GM12878 (cell line): ENCODE data around the gene GALE. TPM values are rescaled to one million over a fixed set of nuclear protein-coding genes. Genes with fewer than 3 reads are reported as not detected.

ENCODE experiments used
- ASH2L ChIP-seq: fragments of 300-600, 200-600 bp; sonication (generic); IDR thresholded peaks from 2 replicates; pipeline ENCODE4 v1.6.1; 2017; ENCODE audit warnings: low read depth, mild to moderate bottlenecking, borderline replicate concordance
- CREM ChIP-seq: IDR thresholded peaks from 2 replicates; pipeline ENCODE4 v1.6.1; 2014; ENCODE audit warnings: antibody characterized with exemption, low read depth
- CUX1 ChIP-seq: IDR thresholded peaks from 2 replicates; pipeline ENCODE4 v1.6.1; 2012; ENCODE audit warnings: improper control_type of control experiment, low read depth, low read length; ENCODE audit not compliant: insufficient replicate concordance
- E2F8 ChIP-seq: fragments of 450-650 bp; IDR thresholded peaks from 2 replicates; pipeline ENCODE4 v1.6.1; 2018; ENCODE audit warnings: mild to moderate bottlenecking, low read depth, moderate library complexity; ENCODE audit not compliant: partially characterized antibody
- GABPA ChIP-seq: IDR thresholded peaks from 2 replicates; pipeline ENCODE4 v1.6.1; 2014; ENCODE audit warnings: antibody characterized with exemption, low read depth, mild to moderate bottlenecking, inconsistent platforms
- NKRF ChIP-seq: fragments of 450-650 bp; conservative IDR thresholded peaks from 2 replicates; pipeline ENCODE4 v1.6.1; 2017; ENCODE audit warnings: mild to moderate bottlenecking, moderate library complexity
- PML ChIP-seq: IDR thresholded peaks from 2 replicates; pipeline ENCODE4 v1.6.1; 2012; ENCODE audit warnings: low read length, inconsistent platforms
- SMAD5 ChIP-seq: IDR thresholded peaks from 2 replicates; pipeline ENCODE4 v1.6.1; 2016; ENCODE audit warnings: antibody characterized with exemption, low read depth
- ZBTB40 ChIP-seq: fragments of 450-650 bp; IDR thresholded peaks from 2 replicates; pipeline ENCODE4 v1.6.1; 2016; ENCODE audit warnings: mild to moderate bottlenecking, moderate library complexity, borderline replicate concordance
- ZNF207 ChIP-seq: fragments of 450-650 bp; IDR thresholded peaks from 2 replicates; pipeline ENCODE4 v1.6.1; 2014; ENCODE audit warnings: antibody characterized with exemption, mild to moderate bottlenecking, borderline replicate concordance
- ZNF217 ChIP-seq: fragments of 450-650 bp; IDR thresholded peaks from 2 replicates; pipeline ENCODE4 v1.6.1; 2017; ENCODE audit warnings: antibody characterized with exemption, mild to moderate bottlenecking
- ZNF384 ChIP-seq: IDR thresholded peaks from 2 replicates; pipeline ENCODE4 v1.6.1; 2012; ENCODE audit warnings: low read depth, mild to moderate bottlenecking, low read length, improper control_type of control experiment, borderline replicate concordance
- polyA plus RNA-seq, 11 experiments: library from polyadenylated mRNA; depleted of rRNA in 4 of 11; unstranded in 6 of 11; stranded (reverse) in 5 of 11; fragments of >200 nt; fragmentation: Nextera tagmentation in 4 of 11; fragmentation: Illumina TruSeq in 1 of 11; extraction: Ambion mirVana in 4 of 11; extraction: Trizol in 1 of 11; gene quantifications; 1 replicate in 1 of 11; 2 replicates in 10 of 11; pipeline versions ENCODE4 v1.2.1 to v1.2.3, GENCODE V29; 2011 to 2016; ENCODE audit warnings: inconsistent platforms in 2 of 11, missing spikeins in 2 of 11, low read depth in 1 of 11
- total RNA-seq, 4 experiments: library from RNA; depleted of rRNA in 3 of 4; stranded (reverse); fragments of >200 nt in 3 of 4; fragmentation: Illumina TruSeq in 1 of 4; extraction: Trizol in 1 of 4; gene quantifications; 2 replicates each; pipeline versions ENCODE4 v1.2.1 to v1.2.3, GENCODE V29; 2013 to 2021

Gene GALE
- total and polyA plus RNA-seq, 10 of the 15 experiments (the other 5 are each of a cell fraction or from before 2014, with no cell fraction given), result 4.2 to 93.7 (median 40.4) TPM

- peak; percentile 96 for TF ChIP-seq ZBTB40
- TF ChIP-seq CREM, result peak; percentile 52; the same call in 1 of the 2 replicates
- peak; percentile 81; the same call in 1 of the 2 replicates for TF ChIP-seq PML
- peak; percentile 82; the same call in 1 of the 2 replicates for TF ChIP-seq SMAD5
- peak; percentile 94 for TF ChIP-seq GABPA
- TF ChIP-seq E2F8, result peak; percentile 81
- TF ChIP-seq ZNF384, result no peak
- TF ChIP-seq ZNF207, result peak; percentile 85
- no peak for TF ChIP-seq ZNF217
- no peak for TF ChIP-seq CUX1
- peak; percentile 74 for TF ChIP-seq NKRF
- no peak for TF ChIP-seq ASH2L
These were observed 9.6 kb downstream of the GALE start, which contains the start of gene LYPLA2 (continued) for GRCh38 chr1:23790696-23791515.
